GM13976 (cell line): ENCODE data around the gene SYT11.
"Not testable (repeated sequence)": the region's sequence is repeated elsewhere in the genome, so short reads cannot be mapped to it uniquely, and the experiment has no call there.

ENCODE experiments used
- DNase-seq: peaks from one replicate; pipeline ENCODE4 v3.0.0; 2012; ENCODE audit warnings: low spot score
- in situ Hi-C: fragments of 300-500 bp; cut with MboI; formaldehyde crosslinking; loops from one replicate; pipeline ENCODE4 v1.12.0; 2022; ENCODE audit warnings: low sequenced_read_pairs, mixed read lengths, inconsistent platforms; ENCODE audit not compliant: unreplicated experiment
- TF ChIP-seq, protein P1 (sequence below): IDR thresholded peaks from 2 replicates; pipeline ENCODE4 v1.5.1; 2012; ENCODE audit warnings: borderline replicate concordance, mild to moderate bottlenecking; ENCODE audit not compliant: insufficient read depth; ENCODE audit errors: extremely low read depth, missing control alignments, control extremely low read depth

Gene SYT11

GRCh38 chr1:155833665-155834295 lies 25.6 kb upstream of the SYT11 start:
- in situ Hi-C loops = no loop called here
- TF ChIP-seq, protein P1, sequence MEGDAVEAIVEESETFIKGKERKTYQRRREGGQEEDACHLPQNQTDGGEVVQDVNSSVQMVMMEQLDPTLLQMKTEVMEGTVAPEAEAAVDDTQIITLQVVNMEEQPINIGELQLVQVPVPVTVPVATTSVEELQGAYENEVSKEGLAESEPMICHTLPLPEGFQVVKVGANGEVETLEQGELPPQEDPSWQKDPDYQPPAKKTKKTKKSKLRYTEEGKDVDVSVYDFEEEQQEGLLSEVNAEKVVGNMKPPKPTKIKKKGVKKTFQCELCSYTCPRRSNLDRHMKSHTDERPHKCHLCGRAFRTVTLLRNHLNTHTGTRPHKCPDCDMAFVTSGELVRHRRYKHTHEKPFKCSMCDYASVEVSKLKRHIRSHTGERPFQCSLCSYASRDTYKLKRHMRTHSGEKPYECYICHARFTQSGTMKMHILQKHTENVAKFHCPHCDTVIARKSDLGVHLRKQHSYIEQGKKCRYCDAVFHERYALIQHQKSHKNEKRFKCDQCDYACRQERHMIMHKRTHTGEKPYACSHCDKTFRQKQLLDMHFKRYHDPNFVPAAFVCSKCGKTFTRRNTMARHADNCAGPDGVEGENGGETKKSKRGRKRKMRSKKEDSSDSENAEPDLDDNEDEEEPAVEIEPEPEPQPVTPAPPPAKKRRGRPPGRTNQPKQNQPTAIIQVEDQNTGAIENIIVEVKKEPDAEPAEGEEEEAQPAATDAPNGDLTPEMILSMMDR = no peak
- no peak for DNase-seq

- in situ Hi-C loops = no loop called here
- DNase-seq = no peak
- TF ChIP-seq, protein P1 = no peak
These were observed 25.0 kb upstream of the SYT11 start for GRCh38 chr1:155834296-155834926.

GRCh38 chr1:155834927-155835399 lies 24.4 kb upstream of the SYT11 start:
- in situ Hi-C loops = not testable (repeated sequence)

GRCh38 chr1:155835548-155835947 lies 23.8 kb upstream of the SYT11 start:
- in situ Hi-C loops = no loop called here
- TF ChIP-seq, protein P1 = no peak
- DNase-seq = no peak

More at GRCh38 chr1:155834927-155835399, 24.4 kb upstream of the SYT11 start:
- DNase-seq = not testable (repeated sequence)

DNA sequence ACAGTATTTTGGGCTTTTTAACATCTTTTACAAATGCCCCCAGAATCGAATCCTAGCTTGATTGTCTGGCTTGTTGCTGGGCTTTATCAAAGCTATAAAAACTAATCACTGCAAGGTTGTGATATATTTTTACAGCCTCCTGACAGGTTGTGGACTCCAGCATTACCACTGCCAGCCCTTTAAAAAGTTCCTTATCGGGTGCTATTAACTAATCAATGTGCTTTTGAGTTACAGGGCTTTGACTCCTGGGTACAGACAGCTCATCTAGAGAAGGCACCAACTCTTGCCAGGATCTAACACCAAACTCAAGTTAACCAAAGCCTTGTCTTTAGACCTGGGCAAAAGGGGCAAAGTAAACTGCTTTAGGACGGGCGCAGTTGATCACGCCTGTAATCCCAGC lies 19.0 kb upstream of the SYT11 start:
- TF ChIP-seq, protein P1 = no peak
- in situ Hi-C loops = no loop called here
- DNase-seq = no peak

- in situ Hi-C loops = no loop called here
- TF ChIP-seq, protein P1 = no peak
- no peak for DNase-seq
These were observed 14.4 kb upstream of the SYT11 start for GRCh38 chr1:155844860-155845421.
